Raji (cell line): ENCODE results near the gene ABCA13.

Experiments
- POLR2A ChIP-seq: IDR thresholded peaks from 2 replicates; pipeline ENCODE4 v1.6.1; 2011; ENCODE audit warnings: low read depth, low read length, control low read depth; ENCODE audit not compliant: insufficient read depth

ABCA13 gene

DNA sequence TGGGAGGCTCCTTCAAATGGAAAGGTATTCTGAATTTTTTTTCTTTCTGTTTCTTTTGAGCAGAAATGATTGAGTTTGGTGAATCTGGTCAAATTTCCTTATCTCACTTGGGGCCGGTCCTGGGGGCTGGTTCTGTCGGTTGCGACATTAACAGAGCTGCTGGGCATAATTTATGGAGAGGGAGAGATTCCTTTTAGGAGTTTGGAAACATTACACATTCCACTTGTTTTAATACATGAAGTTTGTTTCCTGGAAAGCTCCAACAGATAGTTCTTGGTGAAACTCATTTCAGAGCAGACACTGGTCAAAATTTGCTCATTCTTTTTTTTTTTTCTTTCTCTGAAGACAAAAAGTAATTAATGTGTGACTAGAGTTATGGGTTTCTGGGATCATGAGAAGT lies 129.9 kb downstream of the ABCA13 start:
- TF ChIP-seq POLR2A: no peak

DNA sequence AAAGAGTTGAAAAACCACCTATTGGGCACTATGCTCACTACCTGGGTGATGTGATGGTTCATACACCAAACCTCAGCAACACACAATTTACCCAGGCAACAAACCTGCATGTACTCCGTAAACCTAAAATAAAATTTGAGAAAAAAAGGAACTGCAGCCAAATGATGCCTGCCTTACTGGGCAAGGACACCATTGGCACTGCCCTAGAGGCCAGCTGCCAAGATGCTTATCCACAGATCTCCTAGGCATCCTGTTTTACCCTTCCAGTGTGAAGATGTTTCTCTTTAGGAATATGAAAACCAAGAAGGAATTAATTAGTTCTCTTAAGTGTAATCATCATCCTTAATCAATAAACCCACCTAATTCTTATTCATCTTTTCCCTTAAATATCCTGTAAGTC lies 133.4 kb downstream of the ABCA13 start:
- no peak for TF ChIP-seq POLR2A

GRCh38 chr7:48305661-48306060 lies 134.4 kb downstream of the ABCA13 start:
- no peak for TF ChIP-seq POLR2A

GRCh38 chr7:48307041-48307714 lies 135.9 kb downstream of the ABCA13 start:
- TF ChIP-seq POLR2A: no peak

- no peak for TF ChIP-seq POLR2A
These were observed 138.5 kb downstream of the ABCA13 start for GRCh38 chr7:48309720-48310119.

- no peak for TF ChIP-seq POLR2A
These were observed 140.3 kb downstream of the ABCA13 start for GRCh38 chr7:48311464-48312100.

DNA sequence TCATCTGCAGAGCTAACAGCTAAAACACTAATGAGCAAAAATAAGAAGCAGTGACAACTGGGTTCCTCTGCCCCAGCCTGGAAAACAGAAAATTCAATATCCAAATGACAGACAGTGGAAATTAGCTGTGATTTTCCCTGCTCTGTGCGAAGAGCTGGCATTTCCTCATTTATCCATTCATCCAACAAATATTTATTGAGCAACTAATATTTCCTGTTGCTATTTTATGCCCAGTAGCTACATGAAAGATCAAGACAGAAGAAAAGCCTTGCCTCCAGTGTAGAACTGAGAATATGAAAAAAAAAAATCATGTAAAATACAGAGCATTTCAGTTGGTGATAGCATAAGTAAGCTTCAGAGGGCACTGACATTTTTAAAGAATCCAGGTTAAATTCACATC lies 140.9 kb downstream of the ABCA13 start:
- no peak for TF ChIP-seq POLR2A

DNA sequence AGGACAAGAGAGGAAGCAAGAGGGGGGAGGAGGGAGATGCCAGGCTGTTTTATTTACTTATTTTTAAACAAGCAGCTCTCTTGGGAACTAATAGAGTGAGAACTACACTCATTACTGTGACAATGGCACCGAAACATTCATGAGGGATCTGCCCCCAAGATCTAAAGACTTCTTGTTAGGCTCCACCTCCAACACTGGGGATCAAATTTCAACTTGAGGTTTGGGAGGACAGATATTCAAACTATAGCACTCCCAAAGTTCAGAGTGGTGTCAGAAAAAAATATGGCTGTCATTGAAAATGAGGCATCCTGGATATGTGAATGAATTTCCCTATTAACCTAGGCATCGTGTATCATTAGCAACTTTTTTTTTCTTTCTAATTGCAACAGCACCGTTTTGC lies 145.5 kb downstream of the ABCA13 start:
- no peak for TF ChIP-seq POLR2A

- no peak for TF ChIP-seq POLR2A
These were observed 146.1 kb downstream of the ABCA13 start for GRCh38 chr7:48317360-48317759.

GRCh38 chr7:48321319-48322010 lies 150.2 kb downstream of the ABCA13 start:
- no peak for TF ChIP-seq POLR2A

DNA sequence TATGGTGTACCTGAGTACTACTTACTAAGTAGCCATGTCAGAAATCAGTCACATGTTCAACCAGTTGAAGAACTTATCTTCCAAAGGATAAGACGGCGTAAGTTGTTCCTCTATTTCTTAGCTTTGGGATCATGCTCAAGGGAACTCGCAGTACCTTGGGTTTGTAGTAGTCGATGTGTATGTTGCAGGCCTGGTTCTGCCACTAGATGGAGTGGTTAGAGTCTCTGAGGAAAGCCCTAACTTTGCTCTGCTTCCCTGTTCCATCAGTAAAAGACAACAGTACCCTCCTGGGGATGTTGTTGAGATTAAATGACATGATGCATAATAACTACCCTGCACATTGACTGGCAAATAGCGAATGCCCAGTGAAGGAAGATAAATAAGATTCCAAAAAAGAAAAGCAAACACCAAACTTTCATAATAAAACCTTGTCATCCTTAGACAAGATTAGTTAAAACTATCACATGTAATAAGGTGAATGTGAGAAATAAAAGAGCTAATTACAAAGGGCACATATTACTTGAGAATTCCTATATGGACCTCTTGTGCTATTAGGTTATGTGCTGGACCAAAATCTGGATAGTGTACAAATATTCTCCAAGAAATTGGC lies 165.9 kb downstream of the ABCA13 start:
- no peak for TF ChIP-seq POLR2A

DNA sequence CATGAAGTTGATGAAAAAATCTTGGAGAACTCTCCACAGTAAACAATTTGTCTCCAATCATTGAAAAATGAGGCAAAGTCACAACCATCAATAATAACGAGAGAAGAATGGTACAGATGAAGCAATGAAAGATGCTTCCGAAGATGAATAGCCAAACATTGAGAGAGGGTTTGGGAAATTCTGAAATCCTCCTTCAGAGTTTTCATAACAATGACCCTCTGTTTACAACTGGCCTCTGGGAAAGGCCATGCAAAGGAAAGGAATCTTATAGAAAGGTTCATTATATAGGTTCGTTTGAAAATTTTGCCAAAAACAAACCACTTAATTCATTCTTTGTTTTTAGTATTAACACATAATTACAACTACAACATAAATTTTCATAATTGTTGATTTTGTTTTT lies 166.5 kb downstream of the ABCA13 start:
- TF ChIP-seq POLR2A: no peak

GRCh38 chr7:48347230-48347825 lies 176.1 kb downstream of the ABCA13 start:
- no peak for TF ChIP-seq POLR2A

DNA sequence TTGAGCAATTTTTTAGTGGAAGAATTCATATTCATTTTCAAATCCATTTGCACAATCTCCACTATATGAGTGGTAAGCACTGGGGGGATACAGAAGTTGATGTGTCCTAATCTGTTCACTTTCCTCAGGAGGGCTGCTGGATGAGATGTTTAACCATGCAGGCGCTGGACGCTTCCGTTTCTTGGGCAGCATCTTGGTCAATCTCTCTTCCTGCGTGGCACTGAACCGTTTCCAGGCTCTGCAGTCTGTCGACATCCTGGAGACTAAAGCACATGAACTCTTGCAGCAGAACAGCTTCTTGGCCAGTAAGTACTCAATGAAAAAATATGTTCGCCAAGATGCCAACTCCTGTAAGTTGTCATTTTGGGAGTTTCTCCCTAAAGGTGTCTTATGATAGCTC lies 179.3 kb downstream of the ABCA13 start:
- no peak for TF ChIP-seq POLR2A

DNA sequence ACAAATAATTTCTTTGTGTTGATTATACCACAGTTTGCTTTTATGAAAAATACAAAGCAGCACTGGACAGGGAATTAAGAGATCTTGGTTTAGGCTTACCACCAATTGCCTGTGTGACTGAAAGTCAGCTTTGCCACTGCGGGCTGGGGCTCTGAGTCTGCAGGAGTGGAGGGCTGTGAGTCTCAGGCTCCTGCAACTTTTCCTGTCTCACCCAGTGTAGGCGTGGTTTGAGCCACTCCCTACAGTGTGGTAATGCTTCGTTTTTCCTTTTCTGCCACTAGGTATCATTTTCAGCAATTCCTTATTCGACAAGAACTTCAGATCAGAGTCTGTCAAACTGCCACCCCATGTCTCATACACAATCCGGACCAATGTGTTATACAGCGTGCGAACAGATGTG lies 180.6 kb downstream of the ABCA13 start:
- TF ChIP-seq POLR2A: no peak
